Breast epithelium (tissue), 4 donors: ENCODE measurements around the gene ARHGDIG. TPM values are rescaled to one million over a fixed set of nuclear protein-coding genes. Genes with fewer than 3 reads are reported as not detected.

Experiments
- DNase-seq, 2 donors: peaks; one replicate each; pipeline ENCODE4 v3.0.0-alpha.2; 2019; ENCODE audit warnings: low spot score in 2 of 2
- H3K27ac ChIP-seq, 2 donors: fragments of 200-600 bp; sonication (generic) in 1 of 2; one replicate each; pipeline ENCODE4 v1.5.1; 2016 to 2019; ENCODE audit warnings: mild to moderate bottlenecking in 1 of 2
- H3K27me3 ChIP-seq, 2 donors: fragments of 200-600 bp; sonication (generic) in 1 of 2; one replicate each; pipeline versions ENCODE4 v1.5.1 to v1.6.0; 2017 to 2019; ENCODE audit warnings: control low read depth in 1 of 2, mild to moderate bottlenecking in 1 of 2
- H3K36me3 ChIP-seq: fragments of 200-600 bp; one replicate; pipeline ENCODE4 v1.5.1; 2019
- H3K4me1 ChIP-seq, 2 donors: fragments of 200-600 bp; sonication (generic); one replicate each; pipeline ENCODE4 v1.5.1; 2016 to 2019; ENCODE audit warnings: control low read depth in 1 of 2
- H3K4me3 ChIP-seq, 3 donors: fragments of 200-600 bp; sonication (generic); 1 replicate in 2 of 3; 2 replicates in 1 of 3; pipeline ENCODE4 v1.5.1; 2016 to 2019; ENCODE audit warnings: mild to moderate bottlenecking in 3 of 3, moderate library complexity in 2 of 3
- H3K9me3 ChIP-seq, 2 donors: fragments of 200-600 bp; sonication (generic) in 1 of 2; one replicate each; pipeline ENCODE4 v1.5.1; 2016 to 2019; ENCODE audit warnings: control low read depth in 1 of 2
- CTCF ChIP-seq, 3 donors: fragments of 450-650 bp; IDR thresholded peaks; one replicate each; pipeline ENCODE4 v1.5.1; 2016 to 2017; ENCODE audit warnings: antibody characterized with exemption in 3 of 3, mild to moderate bottlenecking in 3 of 3, moderate library complexity in 3 of 3
- POLR2A ChIP-seq: fragments of 450-650 bp; IDR thresholded peaks from one replicate; pipeline ENCODE4 v1.6.1; 2016; ENCODE audit warnings: antibody characterized with exemption, mild to moderate bottlenecking, moderate library complexity
- POLR2AphosphoS5 ChIP-seq, 3 donors: sonication (generic); formaldehyde crosslinking; IDR thresholded peaks; one replicate each; pipeline ENCODE4 v1.6.1; 2017; ENCODE audit warnings: antibody characterized with exemption in 3 of 3
- intact Hi-C: fragments of 100-400 bp; cut with DNase I; formaldehyde crosslinking; loops from one replicate; pipeline ENCODE4 v1.15.1; 2023; ENCODE audit warnings: low total_unique reads
- total RNA-seq, 3 donors: library from RNA; depleted of rRNA; stranded (reverse); fragments of >200 nt; gene quantifications; one replicate each; pipeline ENCODE4 v1.1.0, GENCODE V29; 2016

Gene ARHGDIG
- total RNA-seq, 3 donors from 2014 or later, result 0.80 to 2.3 (median 1.6) TPM

- Histone ChIP-seq H3K4me1 (no peaks in the 10 kb centered on the region), H3K27me3 (no peaks in the 10 kb centered on the region), H3K27ac (no peak overlapping the region), H3K36me3 (no peaks in the 10 kb centered on the region), H3K4me3 (no peak overlapping the region), H3K9me3 (no peaks in the 10 kb centered on the region)
- TF ChIP-seq POLR2A, result no peak
- TF ChIP-seq POLR2AphosphoS5 (IDR thresholded peaks at IDR 0.05), result no peak
- no peak for TF ChIP-seq CTCF (IDR thresholded peaks at IDR 0.05)
- DNase-seq, result no peak
- intact Hi-C loops, result no loop called here
These were observed 36.5 kb downstream of the ARHGDIG start for GRCh38 chr16:316741-317464.

GRCh38 chr16:317583-317982, 37.2 kb downstream of the ARHGDIG start:
- no peaks in the 10 kb centered on the region for H3K4me1 ChIP-seq
- no peak overlapping the region for H3K27ac ChIP-seq
- H3K27me3 ChIP-seq, result no peaks in the 10 kb centered on the region
- H3K4me3 ChIP-seq, result no peak overlapping the region
- H3K9me3 ChIP-seq, result no peaks in the 10 kb centered on the region
- no peak for TF ChIP-seq CTCF (IDR thresholded peaks at IDR 0.05)
- no peak for TF ChIP-seq POLR2A
- TF ChIP-seq POLR2AphosphoS5 (IDR thresholded peaks at IDR 0.05), result no peak
- intact Hi-C loops, result no loop called here
- H3K36me3 ChIP-seq, result no peaks in the 10 kb centered on the region
- DNase-seq, result no peak

- H3K4me1 ChIP-seq, result no peaks in the 10 kb centered on the region
- H3K27ac ChIP-seq, result no peak overlapping the region
- DNase-seq, result no peak
- no peak overlapping the region for H3K4me3 ChIP-seq
- intact Hi-C loops, result no loop called here
- TF ChIP-seq CTCF (IDR thresholded peaks at IDR 0.05) (no peak), POLR2A (no peak), POLR2AphosphoS5 (IDR thresholded peaks at IDR 0.05) (no peak)
- H3K36me3 ChIP-seq, result no peaks in the 10 kb centered on the region
- H3K9me3 ChIP-seq, result no peaks in the 10 kb centered on the region
- H3K27me3 ChIP-seq, result no peaks in the 10 kb centered on the region
These were observed 38.2 kb downstream of the ARHGDIG start for GRCh38 chr16:318628-319027.

- Histone ChIP-seq H3K4me3 (no peak overlapping the region), H3K36me3 (no peaks in the 10 kb centered on the region), H3K4me1 (no peaks in the 10 kb centered on the region), H3K27ac (no peak overlapping the region), H3K9me3 (no peaks in the 10 kb centered on the region), H3K27me3 (no peaks in the 10 kb centered on the region)
- no peak for DNase-seq
- intact Hi-C loops, result no loop called here
- TF ChIP-seq POLR2A, result no peak
- no peak for TF ChIP-seq CTCF (IDR thresholded peaks at IDR 0.05)
- no peak for TF ChIP-seq POLR2AphosphoS5 (IDR thresholded peaks at IDR 0.05)
These were observed 39.8 kb downstream of the ARHGDIG start for GRCh38 chr16:320206-320605.

GRCh38 chr16:321532-321931, 41.1 kb downstream of the ARHGDIG start:
- Histone ChIP-seq H3K27ac (no peak overlapping the region), H3K4me3 (no peak overlapping the region), H3K9me3 (no peaks in the 10 kb centered on the region), H3K4me1 (no peaks in the 10 kb centered on the region), H3K36me3 (no peaks in the 10 kb centered on the region), H3K27me3 (no peaks in the 10 kb centered on the region)
- intact Hi-C loops, result no loop called here
- TF ChIP-seq POLR2AphosphoS5 (IDR thresholded peaks at IDR 0.05) (no peak), CTCF (IDR thresholded peaks at IDR 0.05) (no peak), POLR2A (no peak)
- DNase-seq, result no peak
